HFFc6 (cell line): ENCODE data around the gene FAM53A. TPM values are rescaled to one million over a fixed set of nuclear protein-coding genes. Genes with fewer than 3 reads are reported as not detected.

Source experiments
- DNase-seq: peaks from one replicate; pipeline ENCODE4 v3.0.0-alpha.2; 2018
- H3K27ac Mint-ChIP-seq: 2 replicates; pipeline ENCODE4 v1.8.0; 2020; ENCODE audit warnings: mild to moderate bottlenecking, mixed read lengths
- H3K27me3 Mint-ChIP-seq: 2 replicates; pipeline ENCODE4 v1.8.0; 2021; ENCODE audit warnings: mild to moderate bottlenecking, moderate library complexity, mixed read lengths; ENCODE audit not compliant: insufficient read depth
- H3K36me3 Mint-ChIP-seq: 2 replicates; pipeline ENCODE4 v1.8.0; 2021; ENCODE audit warnings: low read depth, mixed read lengths
- H3K4me1 Mint-ChIP-seq: 2 replicates; pipeline ENCODE4 v1.8.0; 2020; ENCODE audit warnings: low read depth, mixed read lengths
- H3K4me3 Mint-ChIP-seq: 2 replicates; pipeline ENCODE4 v1.8.0; 2020; ENCODE audit warnings: mild to moderate bottlenecking, moderate library complexity, mixed read lengths
- H3K9me3 Mint-ChIP-seq: 2 replicates; pipeline ENCODE4 v1.8.0; 2020; ENCODE audit warnings: mild to moderate bottlenecking, mixed read lengths
- CTCF ChIP-seq: fragments of 200-600 bp; sonication (generic); IDR thresholded peaks from 2 replicates; pipeline ENCODE4 v1.5.0; 2021; ENCODE audit warnings: antibody characterized with exemption, mild to moderate bottlenecking
- total RNA-seq, 6 experiments: library from RNA; stranded (reverse); fragmentation: NEBNext Ultra II Directional; extraction: Animal tissue kit (Norgen Biotek cat#: 25700); gene quantifications; 2 replicates in 1 of 6; 3 replicates in 5 of 6; pipeline ENCODE4 v1.2.3, GENCODE V29; 2021

FAM53A gene
- total RNA-seq, 6 experiments from 2014 or later: 2.3 to 3.2 (median 2.7) TPM

- Mint-ChIP-seq H3K4me1 (no peaks in the 10 kb centered on the region), H3K36me3 (no peaks in the 10 kb centered on the region), H3K9me3 (no peaks in the 10 kb centered on the region), H3K27ac (no peak overlapping the region), H3K27me3 (0 out of 2 replicates have a peak, but pooled peaks cover 3% of the 10 kb centered on the region), H3K4me3 (no peak overlapping the region)
- no peak for DNase-seq
- no peak for TF ChIP-seq CTCF
Measured at GRCh38 chr4:1600811-1601532, 83.1 kb downstream of the FAM53A start.

- Mint-ChIP-seq H3K27ac (no peak overlapping the region), H3K4me3 (no peak overlapping the region), H3K27me3 (0 out of 2 replicates have a peak, but pooled peaks cover 2% of the 10 kb centered on the region), H3K9me3 (no peaks in the 10 kb centered on the region), H3K36me3 (no peaks in the 10 kb centered on the region), H3K4me1 (no peaks in the 10 kb centered on the region)
- no peak for DNase-seq
- no peak for TF ChIP-seq CTCF
Measured at GRCh38 chr4:1600211-1600780, 83.8 kb downstream of the FAM53A start.

- Mint-ChIP-seq H3K4me3 (no peak overlapping the region), H3K27me3 (peaks cover 3% of the 10 kb centered on the region; the same call in 1 of the 2 replicates), H3K36me3 (no peaks in the 10 kb centered on the region), H3K4me1 (no peaks in the 10 kb centered on the region), H3K27ac (no peak overlapping the region), H3K9me3 (no peaks in the 10 kb centered on the region)
- no peak for TF ChIP-seq CTCF
- no peak for DNase-seq
Measured at GRCh38 chr4:1599491-1600210, 84.5 kb downstream of the FAM53A start.

- Mint-ChIP-seq H3K36me3 (no peaks in the 10 kb centered on the region), H3K27ac (no peak overlapping the region), H3K9me3 (no peaks in the 10 kb centered on the region; the same call in 1 of the 2 replicates), H3K4me3 (no peak overlapping the region), H3K27me3 (peaks cover 6% of the 10 kb centered on the region), H3K4me1 (no peaks in the 10 kb centered on the region)
- no peak for DNase-seq
- no peak for TF ChIP-seq CTCF
Measured at GRCh38 chr4:1599026-1599481, 85.1 kb downstream of the FAM53A start.

GRCh38 chr4:1598206-1599025, 85.7 kb downstream of the FAM53A start:
- no peak for TF ChIP-seq CTCF
- no peak overlapping the region for H3K27ac Mint-ChIP-seq
- no peaks in the 10 kb centered on the region for H3K36me3 Mint-ChIP-seq
- no peak overlapping the region for H3K4me3 Mint-ChIP-seq
- H3K4me1 Mint-ChIP-seq: no peaks in the 10 kb centered on the region
- H3K27me3 Mint-ChIP-seq: peaks cover 6% of the 10 kb centered on the region
- H3K9me3 Mint-ChIP-seq: no peaks in the 10 kb centered on the region; the same call in 1 of the 2 replicates
- DNase-seq: no peak
